Liver (tissue), 9 donors: ENCODE results near the gene CITED1. TPM values are rescaled to one million over a fixed set of nuclear protein-coding genes. Genes with fewer than 3 reads are reported as not detected.

Experiments
- DNase-seq: peaks from one replicate; pipeline ENCODE4 v3.0.0-alpha.2; 2017; ENCODE audit warnings: low spot score
- H3K27ac ChIP-seq, 2 donors: one replicate each; pipeline ENCODE4 v1.7.0; 2013; ENCODE audit warnings: inconsistent platforms in 2 of 2, low read length in 2 of 2, control low read depth in 1 of 2, low read depth in 1 of 2, mild to moderate bottlenecking in 1 of 2
- H3K27me3 ChIP-seq, 4 donors: one replicate each; pipeline versions ENCODE4 v1.6.1 to v1.7.0; 2013; ENCODE audit warnings: low read length in 3 of 4, inconsistent platforms in 1 of 4, mild to moderate bottlenecking in 1 of 4, moderate library complexity in 1 of 4; ENCODE audit not compliant: control insufficient read depth in 4 of 4, insufficient read depth in 4 of 4
- H3K36me3 ChIP-seq, 4 donors: one replicate each; pipeline versions ENCODE4 v1.6.1 to v1.7.0; 2013; ENCODE audit warnings: low read length in 3 of 4, mild to moderate bottlenecking in 3 of 4, low read depth in 1 of 4, moderate library complexity in 1 of 4; ENCODE audit not compliant: control insufficient read depth in 4 of 4, insufficient read depth in 3 of 4
- H3K4me1 ChIP-seq, 4 donors: one replicate each; pipeline versions ENCODE4 v1.6.1 to v1.7.0; 2013; ENCODE audit warnings: low read length in 3 of 4, mild to moderate bottlenecking in 3 of 4, moderate library complexity in 1 of 4; ENCODE audit not compliant: control insufficient read depth in 4 of 4, insufficient read depth in 4 of 4
- H3K4me3 ChIP-seq, 3 donors: one replicate each; pipeline versions ENCODE4 v1.6.1 to v1.7.0; 2013; ENCODE audit warnings: low read length in 3 of 3, control low read depth in 1 of 3, low read depth in 1 of 3, mild to moderate bottlenecking in 1 of 3
- H3K9ac ChIP-seq, 2 donors: one replicate each; pipeline ENCODE4 v1.7.0; 2013; ENCODE audit warnings: low read length in 2 of 2, mild to moderate bottlenecking in 2 of 2, moderate library complexity in 2 of 2, control low read depth in 1 of 2, low read depth in 1 of 2
- H3K9me3 ChIP-seq, 4 donors: one replicate each; pipeline versions ENCODE4 v1.6.1 to v1.7.0; 2013; ENCODE audit warnings: low read length in 3 of 4; ENCODE audit not compliant: control insufficient read depth in 4 of 4
- FOXA1 ChIP-seq: IDR thresholded peaks from 2 replicates; pipeline ENCODE4 v1.6.1; 2016; ENCODE audit warnings: antibody characterized with exemption
- FOXA2 ChIP-seq: IDR thresholded peaks from 2 replicates; pipeline ENCODE4 v1.6.1; 2016; ENCODE audit warnings: antibody characterized with exemption
- GABPA ChIP-seq, 2 donors: IDR thresholded peaks in 1 of 2; conservative IDR thresholded peaks in 1 of 2; 2 replicates each; pipeline ENCODE4 v1.6.1; 2016; ENCODE audit warnings: antibody characterized with exemption in 2 of 2, mild to moderate bottlenecking in 1 of 2, moderate library complexity in 1 of 2
- HNF4A ChIP-seq, 2 donors: conservative IDR thresholded peaks; 2 replicates each; pipeline ENCODE4 v1.6.1; 2016; ENCODE audit warnings: antibody characterized with exemption in 2 of 2, mild to moderate bottlenecking in 2 of 2
- HNF4G ChIP-seq: IDR thresholded peaks from 2 replicates; pipeline ENCODE4 v1.6.1; 2016; ENCODE audit warnings: antibody characterized with exemption
- JUND ChIP-seq, 2 donors: IDR thresholded peaks; 2 replicates each; pipeline ENCODE4 v1.6.1; 2016; ENCODE audit warnings: antibody characterized with exemption in 2 of 2
- NR2F2 ChIP-seq: IDR thresholded peaks from 2 replicates; pipeline ENCODE4 v1.6.1; 2016; ENCODE audit warnings: antibody characterized with exemption
- RAD21 ChIP-seq, 2 donors: IDR thresholded peaks; 2 replicates each; pipeline ENCODE4 v1.6.1; 2016; ENCODE audit warnings: antibody characterized with exemption in 2 of 2, mild to moderate bottlenecking in 2 of 2
- RXRA ChIP-seq, 2 donors: IDR thresholded peaks; 2 replicates each; pipeline ENCODE4 v1.6.1; 2017 to 2018; ENCODE audit warnings: antibody characterized with exemption in 2 of 2, mild to moderate bottlenecking in 1 of 2
- SP1 ChIP-seq: IDR thresholded peaks from 2 replicates; pipeline ENCODE4 v1.6.1; 2018; ENCODE audit warnings: antibody characterized with exemption, mild to moderate bottlenecking
- TAF1 ChIP-seq: conservative IDR thresholded peaks from 2 replicates; pipeline ENCODE4 v1.6.1; 2016; ENCODE audit warnings: antibody characterized with exemption, mild to moderate bottlenecking
- YY1 ChIP-seq: IDR thresholded peaks from 2 replicates; pipeline ENCODE4 v1.6.1; 2016; ENCODE audit warnings: antibody characterized with exemption, mild to moderate bottlenecking
- ZBTB33 ChIP-seq: IDR thresholded peaks from 2 replicates; pipeline ENCODE4 v1.6.1; 2016; ENCODE audit warnings: antibody characterized with exemption
- WGBS: extraction: QIAGEN DNeasy Blood & Tissue Kit; methylation state at CpG from one replicate; pipeline ENCODE4 v1.1.7; 2013; 5-methylcytosine and 5-hydroxymethylcytosine counted together
- polyA plus RNA-seq, 2 donors: library from polyadenylated mRNA; stranded (reverse) in 1 of 2; unstranded in 1 of 2; fragments of 200-250 nt in 1 of 2; fragments of >200 nt in 1 of 2; fragmentation: Nextera tagmentation in 1 of 2; extraction: Ambion mirVana in 1 of 2; gene quantifications; one replicate each; pipeline versions ENCODE4 v1.2.1 to v1.2.3, GENCODE V29; 2013 to 2015
- total RNA-seq, 2 donors: library from RNA; depleted of rRNA; stranded (reverse); fragments of >200 nt; gene quantifications; one replicate each; pipeline ENCODE4 v1.2.3, GENCODE V29; 2014
- TF ChIP-seq, protein P1 (sequence below): IDR thresholded peaks from 2 replicates; pipeline ENCODE4 v1.6.1; 2016; ENCODE audit warnings: antibody characterized with exemption
- TF ChIP-seq, protein P2 (sequence below): IDR thresholded peaks from 2 replicates; pipeline ENCODE4 v1.6.1; 2016; ENCODE audit warnings: antibody characterized with exemption
- TF ChIP-seq, protein P3 (sequence below): IDR thresholded peaks from 2 replicates; pipeline ENCODE4 v1.6.1; 2016; ENCODE audit warnings: antibody characterized with exemption, mild to moderate bottlenecking
- donor health status: healthy.
- donor health status: healthy.
- donor health status: healthy.
- donor health status: healthy.
- donor health status: healthy.

CITED1 gene
- total and polyA plus RNA-seq, 4 donors, result 0.09 TPM; not detected in 3

GRCh38 chrX:72306851-72307645 is 1.3 kb upstream of the CITED1 start:
- peak overlapping the region in 2 of 3 donors; percentile 51 to 63 for H3K4me3 ChIP-seq
- peaks cover 0 to 11% (median 0%) of the 10 kb centered on the region in 4 donors for H3K27me3 ChIP-seq
- no peaks in the 10 kb centered on the region for H3K36me3 ChIP-seq
- no peak for DNase-seq
- no peak overlapping the region for H3K27ac ChIP-seq
- no peak overlapping the region for H3K9ac ChIP-seq
- TF ChIP-seq YY1, result peak; percentile 15
- no peak for TF ChIP-seq FOXA1
- TF ChIP-seq, protein P1, sequence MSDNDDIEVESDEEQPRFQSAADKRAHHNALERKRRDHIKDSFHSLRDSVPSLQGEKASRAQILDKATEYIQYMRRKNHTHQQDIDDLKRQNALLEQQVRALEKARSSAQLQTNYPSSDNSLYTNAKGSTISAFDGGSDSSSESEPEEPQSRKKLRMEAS, result peak; percentile 60
- no peak for TF ChIP-seq RAD21 (IDR thresholded peaks at IDR 0.05)
- 2% methylated on average over 56 of the region's 56 CpGs for WGBS
- peaks cover 6 to 39% (median 23%) of the 10 kb centered on the region in 4 donors for H3K4me1 ChIP-seq
- no peaks in the 10 kb centered on the region for H3K9me3 ChIP-seq

DNA sequence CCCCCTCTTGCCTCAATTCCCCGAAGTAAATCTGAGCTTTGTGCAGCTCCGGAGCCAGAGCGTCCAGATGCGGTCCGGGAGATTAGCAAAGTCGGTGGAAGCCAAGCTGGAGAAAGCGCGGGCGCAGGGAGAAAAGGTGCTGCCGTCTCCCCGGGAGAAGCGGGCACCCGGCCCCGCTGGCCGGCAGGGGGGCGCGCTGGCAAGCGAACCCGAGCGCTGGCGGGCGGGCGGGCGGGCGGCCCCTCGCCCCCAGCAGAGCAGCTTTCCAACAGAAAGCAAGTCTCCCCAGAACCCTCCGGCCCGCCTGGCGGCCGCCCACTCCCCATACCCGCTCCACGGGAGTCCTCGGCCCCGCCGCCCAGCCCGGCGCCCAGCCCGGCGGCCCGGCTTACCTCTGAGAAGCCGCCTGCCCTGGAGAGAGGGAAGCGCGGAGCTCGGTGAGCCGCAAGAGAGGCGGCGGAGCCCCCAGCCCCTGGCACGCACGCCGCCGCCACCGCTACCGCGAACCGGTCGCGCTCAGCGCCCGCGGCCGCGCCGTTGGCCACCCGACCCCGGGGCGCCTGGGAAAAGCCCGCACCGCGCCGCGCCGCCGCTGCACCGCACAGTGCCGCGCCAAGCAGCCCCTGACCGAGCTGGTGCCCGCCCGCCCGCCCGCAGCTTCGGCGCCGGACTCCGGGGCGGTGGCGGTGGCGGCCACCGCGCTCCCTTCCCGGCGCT is 529 bp upstream of the CITED1 start:
- no peak for DNase-seq
- no peaks in the 10 kb centered on the region for H3K36me3 ChIP-seq
- H3K9ac ChIP-seq, result no peak overlapping the region
- 2% methylated on average over 92 of the region's 92 CpGs for WGBS
- H3K27ac ChIP-seq, result no peak overlapping the region
- peaks cover 0 to 9% (median 0%) of the 10 kb centered on the region in 4 donors for H3K27me3 ChIP-seq
- TF ChIP-seq SP1 (no peak), RXRA (IDR thresholded peaks at IDR 0.05) (no peak), GABPA (IDR thresholded peaks at IDR 0.05 in 1 of 2, conservative IDR thresholded peaks at IDR 0.05 in 1 of 2) (no peak), HNF4A (conservative IDR thresholded peaks at IDR 0.05) (no peak), YY1 (no peak), JUND (IDR thresholded peaks at IDR 0.05) (no peak), TAF1 (no peak), ZBTB33 (no peak), FOXA1 (no peak), HNF4G (no peak), NR2F2 (no peak), FOXA2 (no peak)
- TF ChIP-seq, protein P2, sequence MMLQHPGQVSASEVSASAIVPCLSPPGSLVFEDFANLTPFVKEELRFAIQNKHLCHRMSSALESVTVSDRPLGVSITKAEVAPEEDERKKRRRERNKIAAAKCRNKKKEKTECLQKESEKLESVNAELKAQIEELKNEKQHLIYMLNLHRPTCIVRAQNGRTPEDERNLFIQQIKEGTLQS, result no peak
- TF ChIP-seq, protein P3, sequence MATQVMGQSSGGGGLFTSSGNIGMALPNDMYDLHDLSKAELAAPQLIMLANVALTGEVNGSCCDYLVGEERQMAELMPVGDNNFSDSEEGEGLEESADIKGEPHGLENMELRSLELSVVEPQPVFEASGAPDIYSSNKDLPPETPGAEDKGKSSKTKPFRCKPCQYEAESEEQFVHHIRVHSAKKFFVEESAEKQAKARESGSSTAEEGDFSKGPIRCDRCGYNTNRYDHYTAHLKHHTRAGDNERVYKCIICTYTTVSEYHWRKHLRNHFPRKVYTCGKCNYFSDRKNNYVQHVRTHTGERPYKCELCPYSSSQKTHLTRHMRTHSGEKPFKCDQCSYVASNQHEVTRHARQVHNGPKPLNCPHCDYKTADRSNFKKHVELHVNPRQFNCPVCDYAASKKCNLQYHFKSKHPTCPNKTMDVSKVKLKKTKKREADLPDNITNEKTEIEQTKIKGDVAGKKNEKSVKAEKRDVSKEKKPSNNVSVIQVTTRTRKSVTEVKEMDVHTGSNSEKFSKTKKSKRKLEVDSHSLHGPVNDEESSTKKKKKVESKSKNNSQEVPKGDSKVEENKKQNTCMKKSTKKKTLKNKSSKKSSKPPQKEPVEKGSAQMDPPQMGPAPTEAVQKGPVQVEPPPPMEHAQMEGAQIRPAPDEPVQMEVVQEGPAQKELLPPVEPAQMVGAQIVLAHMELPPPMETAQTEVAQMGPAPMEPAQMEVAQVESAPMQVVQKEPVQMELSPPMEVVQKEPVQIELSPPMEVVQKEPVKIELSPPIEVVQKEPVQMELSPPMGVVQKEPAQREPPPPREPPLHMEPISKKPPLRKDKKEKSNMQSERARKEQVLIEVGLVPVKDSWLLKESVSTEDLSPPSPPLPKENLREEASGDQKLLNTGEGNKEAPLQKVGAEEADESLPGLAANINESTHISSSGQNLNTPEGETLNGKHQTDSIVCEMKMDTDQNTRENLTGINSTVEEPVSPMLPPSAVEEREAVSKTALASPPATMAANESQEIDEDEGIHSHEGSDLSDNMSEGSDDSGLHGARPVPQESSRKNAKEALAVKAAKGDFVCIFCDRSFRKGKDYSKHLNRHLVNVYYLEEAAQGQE, result no peak
- TF ChIP-seq, protein P1, result no peak
- H3K4me1 ChIP-seq, result peaks cover 6 to 39% (median 23%) of the 10 kb centered on the region in 4 donors
- H3K9me3 ChIP-seq, result no peaks in the 10 kb centered on the region
- peak overlapping the region in 2 of 3 donors; percentile 51 to 63 for H3K4me3 ChIP-seq
